HEK293 (cell line): ENCODE data around the gene SF3B4.

Source experiments
- BCL11A ChIP-seq: fragments of 450-650 bp; formaldehyde crosslinking; IDR thresholded peaks from 2 replicates; pipeline ENCODE4 v1.5.1; 2016; ENCODE audit warnings: low read depth, missing biosample characterization, missing genetic modification characterization
- KLF7 ChIP-seq: fragments of 450-650 bp; formaldehyde crosslinking; IDR thresholded peaks from 2 replicates; pipeline ENCODE4 v1.5.1; 2016; ENCODE audit warnings: missing biosample characterization, missing genetic modification characterization, borderline replicate concordance
- MEIS1 ChIP-seq: sonication (generic); formaldehyde crosslinking; IDR thresholded peaks from 2 replicates; pipeline ENCODE4 v1.8.1; 2022; ENCODE audit warnings: missing genetic modification reagents, mild to moderate bottlenecking, borderline replicate concordance
- SALL2 ChIP-seq: fragments of 450-650 bp; formaldehyde crosslinking; IDR thresholded peaks from 2 replicates; pipeline ENCODE4 v1.5.0; 2017; ENCODE audit warnings: missing biosample characterization, mild to moderate bottlenecking, missing genetic modification characterization, borderline replicate concordance
- SP7 ChIP-seq: fragments of 450-650 bp; formaldehyde crosslinking; IDR thresholded peaks from 2 replicates; pipeline ENCODE4 v1.5.1; 2016; ENCODE audit warnings: missing biosample characterization, missing genetic modification characterization
- ZBTB17 ChIP-seq: fragments of 450-650 bp; formaldehyde crosslinking; IDR thresholded peaks from 2 replicates; pipeline ENCODE4 v1.5.1; 2016; ENCODE audit warnings: missing biosample characterization, missing genetic modification characterization
- ZBTB21 ChIP-seq: fragments of 450-650 bp; formaldehyde crosslinking; IDR thresholded peaks from 2 replicates; pipeline ENCODE4 v1.5.1; 2017; ENCODE audit warnings: missing biosample characterization, missing genetic modification characterization
- ZBTB49 ChIP-seq: fragments of 450-650 bp; formaldehyde crosslinking; IDR thresholded peaks from 2 replicates; pipeline ENCODE4 v1.5.1; 2016; ENCODE audit warnings: missing biosample characterization, missing genetic modification characterization, low read depth
- ZBTB6 ChIP-seq: fragments of 450-650 bp; formaldehyde crosslinking; IDR thresholded peaks from 2 replicates; pipeline ENCODE4 v1.5.1; 2017; ENCODE audit warnings: missing biosample characterization, missing genetic modification characterization
- ZNF114 ChIP-seq: fragments of 450-650 bp; formaldehyde crosslinking; IDR thresholded peaks from 2 replicates; pipeline ENCODE4 v1.5.0; 2017; ENCODE audit warnings: missing biosample characterization, missing genetic modification characterization
- ZNF140 ChIP-seq: fragments of 450-650 bp; formaldehyde crosslinking; IDR thresholded peaks from 2 replicates; pipeline ENCODE4 v1.5.1; 2016; ENCODE audit warnings: missing biosample characterization, missing genetic modification characterization
- ZNF146 ChIP-seq: fragments of 450-650 bp; formaldehyde crosslinking; IDR thresholded peaks from 2 replicates; pipeline ENCODE4 v1.5.1; 2016; ENCODE audit warnings: missing biosample characterization, missing genetic modification characterization
- ZNF292 ChIP-seq: fragments of 450-650 bp; formaldehyde crosslinking; IDR thresholded peaks from 2 replicates; pipeline ENCODE4 v1.5.1; 2016; ENCODE audit warnings: low read depth, missing biosample characterization, missing genetic modification characterization, borderline replicate concordance
- ZNF530 ChIP-seq: fragments of 450-650 bp; formaldehyde crosslinking; IDR thresholded peaks from 2 replicates; pipeline ENCODE4 v1.5.1; 2016; ENCODE audit warnings: low read depth, missing biosample characterization, missing genetic modification characterization
- ZNF558 ChIP-seq: fragments of 450-650 bp; formaldehyde crosslinking; IDR thresholded peaks from 2 replicates; pipeline ENCODE4 v1.5.1; 2016; ENCODE audit warnings: missing biosample characterization, missing genetic modification characterization
- ZNF585B ChIP-seq: fragments of 450-650 bp; formaldehyde crosslinking; IDR thresholded peaks from 2 replicates; pipeline ENCODE4 v1.5.1; 2016; ENCODE audit warnings: missing biosample characterization, missing genetic modification characterization
- ZNF596 ChIP-seq: fragments of 450-650 bp; IDR thresholded peaks from 2 replicates; pipeline ENCODE4 v1.5.0; 2018; ENCODE audit warnings: missing biosample characterization, mild to moderate bottlenecking, missing genetic modification characterization, moderate library complexity
- ZSCAN23 ChIP-seq: fragments of 450-650 bp; formaldehyde crosslinking; IDR thresholded peaks from 2 replicates; pipeline ENCODE4 v1.5.1; 2016; ENCODE audit warnings: missing biosample characterization, missing genetic modification characterization
- ZXDB ChIP-seq: fragments of 450-650 bp; formaldehyde crosslinking; IDR thresholded peaks from 2 replicates; pipeline ENCODE4 v1.5.1; 2016; ENCODE audit warnings: missing biosample characterization, missing genetic modification characterization
- TF ChIP-seq, protein P1 (sequence below): fragments of 450-650 bp; formaldehyde crosslinking; IDR thresholded peaks from 2 replicates; pipeline ENCODE4 v1.5.1; 2016; ENCODE audit warnings: missing biosample characterization, missing genetic modification characterization
- TF ChIP-seq, protein P2 (sequence below): fragments of 450-650 bp; formaldehyde crosslinking; conservative IDR thresholded peaks from 2 replicates; pipeline ENCODE4 v1.5.1; 2016; ENCODE audit warnings: low read depth, missing biosample characterization, missing genetic modification characterization
- TF ChIP-seq, protein P3 (sequence below): fragments of 450-650 bp; IDR thresholded peaks from 2 replicates; pipeline ENCODE4 v1.5.1; 2018; ENCODE audit warnings: missing biosample characterization, mild to moderate bottlenecking, missing genetic modification characterization
- TF ChIP-seq, protein P4 (sequence below): fragments of 450-650 bp; formaldehyde crosslinking; IDR thresholded peaks from 2 replicates; pipeline ENCODE4 v1.5.1; 2016; ENCODE audit warnings: missing biosample characterization, missing genetic modification characterization

Gene SF3B4

DNA sequence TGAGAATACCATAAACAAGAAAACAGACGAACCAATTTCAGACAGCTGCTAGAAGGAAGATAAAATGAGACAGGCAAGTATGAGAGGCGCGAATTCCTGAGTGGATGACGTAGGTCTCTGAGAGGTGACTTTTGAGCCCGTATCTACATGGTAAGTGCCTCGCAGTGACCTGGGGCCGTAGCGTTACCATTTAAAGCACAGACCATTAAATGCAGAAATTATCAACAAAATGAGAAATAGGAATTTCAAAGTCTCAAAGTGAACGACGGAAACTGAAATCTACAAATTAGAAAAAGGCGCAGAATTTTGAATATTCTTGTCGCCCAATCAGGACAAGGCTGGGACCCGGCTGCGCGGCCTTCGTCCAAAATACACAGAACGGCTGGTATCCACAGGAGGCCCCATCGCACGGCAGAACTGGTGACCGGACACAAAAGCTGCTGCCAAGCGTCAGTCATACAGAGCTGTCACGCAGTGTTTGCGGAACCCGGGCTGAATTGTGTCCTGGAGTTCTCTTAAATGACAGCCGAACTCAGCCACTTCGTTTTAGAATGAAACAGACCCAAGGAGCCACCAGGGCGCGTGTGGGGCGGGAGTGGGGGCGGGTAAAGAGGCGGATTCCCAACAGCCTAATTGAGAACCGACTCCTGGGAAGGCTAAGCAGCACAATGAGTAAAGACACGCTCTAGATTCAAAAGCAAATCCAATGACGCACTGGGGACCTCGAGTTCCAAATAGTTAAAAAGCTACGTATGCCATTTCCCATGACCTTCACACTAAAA lies 42.1 kb downstream of the SF3B4 start (continued):
- TF ChIP-seq, protein P1, sequence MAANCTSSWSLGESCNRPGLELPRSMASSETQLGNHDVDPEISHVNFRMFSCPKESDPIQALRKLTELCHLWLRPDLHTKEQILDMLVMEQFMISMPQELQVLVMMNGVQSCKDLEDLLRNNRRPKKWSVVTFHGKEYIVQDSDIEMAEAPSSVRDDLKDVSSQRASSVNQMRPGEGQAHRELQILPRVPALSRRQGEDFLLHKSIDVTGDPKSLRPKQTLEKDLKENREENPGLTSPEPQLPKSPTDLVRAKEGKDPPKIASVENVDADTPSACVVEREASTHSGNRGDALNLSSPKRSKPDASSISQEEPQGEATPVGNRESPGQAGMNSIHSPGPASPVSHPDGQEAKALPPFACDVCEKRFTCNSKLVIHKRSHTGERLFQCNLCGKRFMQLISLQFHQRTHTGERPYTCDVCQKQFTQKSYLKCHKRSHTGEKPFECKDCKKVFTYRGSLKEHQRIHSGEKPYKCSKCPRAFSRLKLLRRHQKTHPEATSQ (tag by site-specific recombination), result no peak
- TF ChIP-seq MEIS1, result no peak
- TF ChIP-seq ZNF146 (tag by site-specific recombination), result no peak
- TF ChIP-seq ZSCAN23 (tag by site-specific recombination), result no peak
- TF ChIP-seq SALL2, result no peak
- TF ChIP-seq ZBTB21, result peak; percentile 86
- no peak for TF ChIP-seq ZNF585B (tag by site-specific recombination)
- TF ChIP-seq ZNF530 (tag by site-specific recombination), result no peak
- TF ChIP-seq ZXDB, result peak; percentile 66
- TF ChIP-seq, protein P2, sequence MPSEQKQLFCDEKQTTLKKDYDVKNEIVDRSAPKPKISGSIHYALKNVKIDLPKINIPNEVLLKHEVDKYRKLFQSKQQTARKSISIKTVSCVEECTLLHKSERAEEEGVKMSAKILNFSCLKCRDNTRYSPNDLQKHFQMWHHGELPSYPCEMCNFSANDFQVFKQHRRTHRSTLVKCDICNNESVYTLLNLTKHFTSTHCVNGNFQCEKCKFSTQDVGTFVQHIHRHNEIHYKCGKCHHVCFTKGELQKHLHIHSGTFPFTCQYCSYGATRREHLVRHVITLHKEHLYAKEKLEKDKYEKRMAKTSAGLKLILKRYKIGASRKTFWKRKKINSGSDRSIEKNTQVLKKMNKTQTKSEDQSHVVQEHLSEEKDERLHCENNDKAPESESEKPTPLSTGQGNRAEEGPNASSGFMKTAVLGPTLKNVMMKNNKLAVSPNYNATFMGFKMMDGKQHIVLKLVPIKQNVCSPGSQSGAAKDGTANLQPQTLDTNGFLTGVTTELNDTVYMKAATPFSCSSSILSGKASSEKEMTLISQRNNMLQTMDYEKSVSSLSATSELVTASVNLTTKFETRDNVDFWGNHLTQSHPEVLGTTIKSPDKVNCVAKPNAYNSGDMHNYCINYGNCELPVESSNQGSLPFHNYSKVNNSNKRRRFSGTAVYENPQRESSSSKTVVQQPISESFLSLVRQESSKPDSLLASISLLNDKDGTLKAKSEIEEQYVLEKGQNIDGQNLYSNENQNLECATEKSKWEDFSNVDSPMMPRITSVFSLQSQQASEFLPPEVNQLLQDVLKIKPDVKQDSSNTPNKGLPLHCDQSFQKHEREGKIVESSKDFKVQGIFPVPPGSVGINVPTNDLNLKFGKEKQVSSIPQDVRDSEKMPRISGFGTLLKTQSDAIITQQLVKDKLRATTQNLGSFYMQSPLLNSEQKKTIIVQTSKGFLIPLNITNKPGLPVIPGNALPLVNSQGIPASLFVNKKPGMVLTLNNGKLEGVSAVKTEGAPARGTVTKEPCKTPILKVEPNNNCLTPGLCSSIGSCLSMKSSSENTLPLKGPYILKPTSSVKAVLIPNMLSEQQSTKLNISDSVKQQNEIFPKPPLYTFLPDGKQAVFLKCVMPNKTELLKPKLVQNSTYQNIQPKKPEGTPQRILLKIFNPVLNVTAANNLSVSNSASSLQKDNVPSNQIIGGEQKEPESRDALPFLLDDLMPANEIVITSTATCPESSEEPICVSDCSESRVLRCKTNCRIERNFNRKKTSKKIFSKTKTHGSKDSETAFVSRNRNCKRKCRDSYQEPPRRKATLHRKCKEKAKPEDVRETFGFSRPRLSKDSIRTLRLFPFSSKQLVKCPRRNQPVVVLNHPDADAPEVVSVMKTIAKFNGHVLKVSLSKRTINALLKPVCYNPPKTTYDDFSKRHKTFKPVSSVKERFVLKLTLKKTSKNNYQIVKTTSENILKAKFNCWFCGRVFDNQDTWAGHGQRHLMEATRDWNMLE (tag by site-specific recombination), result no peak; the same call in 1 of the 2 replicates
- TF ChIP-seq ZBTB17, result peak; percentile 68; the same call in 1 of the 2 replicates
- TF ChIP-seq ZNF292 (tag by site-specific recombination), result no peak
- TF ChIP-seq ZBTB6 (tag by site-specific recombination), result no peak
- no peak for TF ChIP-seq ZNF140 (tag by site-specific recombination)
- TF ChIP-seq BCL11A (tag by site-specific recombination), result peak; percentile 90; the same call in 1 of the 2 replicates
- TF ChIP-seq, protein P3, sequence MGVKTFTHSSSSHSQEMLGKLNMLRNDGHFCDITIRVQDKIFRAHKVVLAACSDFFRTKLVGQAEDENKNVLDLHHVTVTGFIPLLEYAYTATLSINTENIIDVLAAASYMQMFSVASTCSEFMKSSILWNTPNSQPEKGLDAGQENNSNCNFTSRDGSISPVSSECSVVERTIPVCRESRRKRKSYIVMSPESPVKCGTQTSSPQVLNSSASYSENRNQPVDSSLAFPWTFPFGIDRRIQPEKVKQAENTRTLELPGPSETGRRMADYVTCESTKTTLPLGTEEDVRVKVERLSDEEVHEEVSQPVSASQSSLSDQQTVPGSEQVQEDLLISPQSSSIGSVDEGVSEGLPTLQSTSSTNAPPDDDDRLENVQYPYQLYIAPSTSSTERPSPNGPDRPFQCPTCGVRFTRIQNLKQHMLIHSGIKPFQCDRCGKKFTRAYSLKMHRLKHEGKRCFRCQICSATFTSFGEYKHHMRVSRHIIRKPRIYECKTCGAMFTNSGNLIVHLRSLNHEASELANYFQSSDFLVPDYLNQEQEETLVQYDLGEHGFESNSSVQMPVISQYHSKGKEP, result 0 out of 2 replicates have a peak, but pooled peaks have one; percentile 5
- TF ChIP-seq ZNF114 (tag by site-specific recombination), result no peak
- TF ChIP-seq KLF7, result no peak
- TF ChIP-seq, protein P4, sequence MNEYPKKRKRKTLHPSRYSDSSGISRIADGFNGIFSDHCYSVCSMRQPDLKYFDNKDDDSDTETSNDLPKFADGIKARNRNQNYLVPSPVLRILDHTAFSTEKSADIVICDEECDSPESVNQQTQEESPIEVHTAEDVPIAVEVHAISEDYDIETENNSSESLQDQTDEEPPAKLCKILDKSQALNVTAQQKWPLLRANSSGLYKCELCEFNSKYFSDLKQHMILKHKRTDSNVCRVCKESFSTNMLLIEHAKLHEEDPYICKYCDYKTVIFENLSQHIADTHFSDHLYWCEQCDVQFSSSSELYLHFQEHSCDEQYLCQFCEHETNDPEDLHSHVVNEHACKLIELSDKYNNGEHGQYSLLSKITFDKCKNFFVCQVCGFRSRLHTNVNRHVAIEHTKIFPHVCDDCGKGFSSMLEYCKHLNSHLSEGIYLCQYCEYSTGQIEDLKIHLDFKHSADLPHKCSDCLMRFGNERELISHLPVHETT (tag by site-specific recombination), result peak; percentile 40
- TF ChIP-seq ZNF596 (tag by site-specific recombination), result no peak
- TF ChIP-seq SP7 (tag by site-specific recombination), result no peak
- 0 out of 2 replicates have a peak, but pooled peaks have one; percentile 34 for TF ChIP-seq ZNF558
- no peak for TF ChIP-seq ZBTB49
